GM23338 (cell line): Measurements from ENCODE around the gene OPRM1.

Experiments used
- CTCF ChIP-seq, 2 experiments: fragments of 200-600 bp in 1 of 2; sonication (generic) in 1 of 2; conservative IDR thresholded peaks; 2 replicates each; pipeline versions ENCODE4 v1.5.1 to v1.6.1; 2016 to 2017; ENCODE audit warnings: antibody characterized with exemption in 2 of 2, low read depth in 2 of 2, mild to moderate bottlenecking in 2 of 2, moderate library complexity in 1 of 2
- EZH2phosphoT487 ChIP-seq: fragments of 200-600 bp; sonication (generic); IDR thresholded peaks from one replicate; pipeline ENCODE4 v1.8.1; 2018; ENCODE audit warnings: antibody characterized with exemption; ENCODE audit not compliant: unreplicated experiment
- POLR2AphosphoS5 ChIP-seq: IDR thresholded peaks from 2 replicates; pipeline ENCODE4 v1.6.1; 2016; ENCODE audit warnings: antibody characterized with exemption, low read depth

GRCh38 chr6:154238831-154239230 lies 199.8 kb downstream of the OPRM1 start:
- TF ChIP-seq CTCF (conservative IDR thresholded peaks at IDR 0.05; ENCODE audit: low read depth in 2 of 2) (no peak), EZH2phosphoT487 (no peak), POLR2AphosphoS5 (no peak)
